ENCODE data around the gene PAPSS1.

- TF ChIP-seq CTCF (IDR thresholded peaks at IDR 0.05; ENCODE audit: insufficient read depth, low read length): no peak
- TF ChIP-seq, protein P1, sequence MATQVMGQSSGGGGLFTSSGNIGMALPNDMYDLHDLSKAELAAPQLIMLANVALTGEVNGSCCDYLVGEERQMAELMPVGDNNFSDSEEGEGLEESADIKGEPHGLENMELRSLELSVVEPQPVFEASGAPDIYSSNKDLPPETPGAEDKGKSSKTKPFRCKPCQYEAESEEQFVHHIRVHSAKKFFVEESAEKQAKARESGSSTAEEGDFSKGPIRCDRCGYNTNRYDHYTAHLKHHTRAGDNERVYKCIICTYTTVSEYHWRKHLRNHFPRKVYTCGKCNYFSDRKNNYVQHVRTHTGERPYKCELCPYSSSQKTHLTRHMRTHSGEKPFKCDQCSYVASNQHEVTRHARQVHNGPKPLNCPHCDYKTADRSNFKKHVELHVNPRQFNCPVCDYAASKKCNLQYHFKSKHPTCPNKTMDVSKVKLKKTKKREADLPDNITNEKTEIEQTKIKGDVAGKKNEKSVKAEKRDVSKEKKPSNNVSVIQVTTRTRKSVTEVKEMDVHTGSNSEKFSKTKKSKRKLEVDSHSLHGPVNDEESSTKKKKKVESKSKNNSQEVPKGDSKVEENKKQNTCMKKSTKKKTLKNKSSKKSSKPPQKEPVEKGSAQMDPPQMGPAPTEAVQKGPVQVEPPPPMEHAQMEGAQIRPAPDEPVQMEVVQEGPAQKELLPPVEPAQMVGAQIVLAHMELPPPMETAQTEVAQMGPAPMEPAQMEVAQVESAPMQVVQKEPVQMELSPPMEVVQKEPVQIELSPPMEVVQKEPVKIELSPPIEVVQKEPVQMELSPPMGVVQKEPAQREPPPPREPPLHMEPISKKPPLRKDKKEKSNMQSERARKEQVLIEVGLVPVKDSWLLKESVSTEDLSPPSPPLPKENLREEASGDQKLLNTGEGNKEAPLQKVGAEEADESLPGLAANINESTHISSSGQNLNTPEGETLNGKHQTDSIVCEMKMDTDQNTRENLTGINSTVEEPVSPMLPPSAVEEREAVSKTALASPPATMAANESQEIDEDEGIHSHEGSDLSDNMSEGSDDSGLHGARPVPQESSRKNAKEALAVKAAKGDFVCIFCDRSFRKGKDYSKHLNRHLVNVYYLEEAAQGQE (IDR thresholded peaks at IDR 0.05; ENCODE audit: insufficient replicate concordance, low read depth): no peak
These were observed 103.1 kb downstream of the PAPSS1 start for GRCh38 chr4:107616838-107617389.
